Measurements from ENCODE around the gene CHIT1.

DNA sequence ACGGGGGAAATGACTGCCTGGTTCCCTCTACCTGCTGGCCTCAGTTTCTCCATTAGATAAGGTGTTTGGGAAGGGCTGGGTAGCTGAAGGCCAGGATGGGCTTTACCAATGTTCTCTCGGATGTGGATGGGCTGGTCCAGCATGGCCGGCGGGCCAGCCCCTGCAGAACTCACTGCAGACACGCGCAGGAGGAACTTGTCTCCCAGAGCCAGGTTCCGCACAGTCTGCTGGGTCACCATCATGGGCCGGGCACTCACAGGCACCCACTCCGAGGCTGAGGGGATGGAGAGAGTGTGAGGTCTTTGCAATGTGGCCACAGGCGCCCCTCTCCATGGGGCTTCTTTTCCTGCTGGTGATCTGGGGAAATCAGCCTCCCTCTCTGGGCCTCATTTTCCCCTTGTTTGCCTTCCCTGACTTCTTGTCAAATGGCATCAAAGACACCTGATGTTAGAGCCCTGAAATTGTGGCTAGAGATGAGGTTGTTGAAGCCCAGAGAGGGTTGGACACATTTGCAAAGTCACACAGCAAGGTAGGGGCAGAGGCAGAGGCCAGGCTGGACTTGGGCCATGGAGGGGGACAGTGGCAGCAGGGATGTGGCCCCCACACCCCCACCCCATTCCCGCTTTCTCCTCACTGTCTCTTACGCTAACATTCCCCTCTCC is 55.0 kb downstream of the CHIT1 start:
- no peak for TF ChIP-seq SIN3A (IDR thresholded peaks at IDR 0.05; ENCODE audit: borderline replicate concordance in 2 of 2, control insufficient read depth in 1 of 2, low read depth in 2 of 2, low read length in 2 of 2)
- TF ChIP-seq, protein P1, sequence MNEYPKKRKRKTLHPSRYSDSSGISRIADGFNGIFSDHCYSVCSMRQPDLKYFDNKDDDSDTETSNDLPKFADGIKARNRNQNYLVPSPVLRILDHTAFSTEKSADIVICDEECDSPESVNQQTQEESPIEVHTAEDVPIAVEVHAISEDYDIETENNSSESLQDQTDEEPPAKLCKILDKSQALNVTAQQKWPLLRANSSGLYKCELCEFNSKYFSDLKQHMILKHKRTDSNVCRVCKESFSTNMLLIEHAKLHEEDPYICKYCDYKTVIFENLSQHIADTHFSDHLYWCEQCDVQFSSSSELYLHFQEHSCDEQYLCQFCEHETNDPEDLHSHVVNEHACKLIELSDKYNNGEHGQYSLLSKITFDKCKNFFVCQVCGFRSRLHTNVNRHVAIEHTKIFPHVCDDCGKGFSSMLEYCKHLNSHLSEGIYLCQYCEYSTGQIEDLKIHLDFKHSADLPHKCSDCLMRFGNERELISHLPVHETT (CRISPR knock-in tag; conservative IDR thresholded peaks at IDR 0.05 in 1 of 2, IDR thresholded peaks at IDR 0.05 in 1 of 2): no peak
- no peak for TF ChIP-seq ATF1 (CRISPR knock-in tag; IDR thresholded peaks at IDR 0.05)
- TF ChIP-seq ATF1 (tag; IDR thresholded peaks at IDR 0.05): no peak
- no peak for TF ChIP-seq MAZ (CRISPR knock-in tag; conservative IDR thresholded peaks at IDR 0.05 in 1 of 2, IDR thresholded peaks at IDR 0.05 in 1 of 2)
- TF ChIP-seq, protein P2, sequence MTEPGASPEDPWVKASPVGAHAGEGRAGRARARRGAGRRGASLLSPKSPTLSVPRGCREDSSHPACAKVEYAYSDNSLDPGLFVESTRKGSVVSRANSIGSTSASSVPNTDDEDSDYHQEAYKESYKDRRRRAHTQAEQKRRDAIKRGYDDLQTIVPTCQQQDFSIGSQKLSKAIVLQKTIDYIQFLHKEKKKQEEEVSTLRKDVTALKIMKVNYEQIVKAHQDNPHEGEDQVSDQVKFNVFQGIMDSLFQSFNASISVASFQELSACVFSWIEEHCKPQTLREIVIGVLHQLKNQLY (CRISPR knock-in tag; conservative IDR thresholded peaks at IDR 0.05): no peak
- TF ChIP-seq, protein P3, sequence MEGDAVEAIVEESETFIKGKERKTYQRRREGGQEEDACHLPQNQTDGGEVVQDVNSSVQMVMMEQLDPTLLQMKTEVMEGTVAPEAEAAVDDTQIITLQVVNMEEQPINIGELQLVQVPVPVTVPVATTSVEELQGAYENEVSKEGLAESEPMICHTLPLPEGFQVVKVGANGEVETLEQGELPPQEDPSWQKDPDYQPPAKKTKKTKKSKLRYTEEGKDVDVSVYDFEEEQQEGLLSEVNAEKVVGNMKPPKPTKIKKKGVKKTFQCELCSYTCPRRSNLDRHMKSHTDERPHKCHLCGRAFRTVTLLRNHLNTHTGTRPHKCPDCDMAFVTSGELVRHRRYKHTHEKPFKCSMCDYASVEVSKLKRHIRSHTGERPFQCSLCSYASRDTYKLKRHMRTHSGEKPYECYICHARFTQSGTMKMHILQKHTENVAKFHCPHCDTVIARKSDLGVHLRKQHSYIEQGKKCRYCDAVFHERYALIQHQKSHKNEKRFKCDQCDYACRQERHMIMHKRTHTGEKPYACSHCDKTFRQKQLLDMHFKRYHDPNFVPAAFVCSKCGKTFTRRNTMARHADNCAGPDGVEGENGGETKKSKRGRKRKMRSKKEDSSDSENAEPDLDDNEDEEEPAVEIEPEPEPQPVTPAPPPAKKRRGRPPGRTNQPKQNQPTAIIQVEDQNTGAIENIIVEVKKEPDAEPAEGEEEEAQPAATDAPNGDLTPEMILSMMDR (IDR thresholded peaks at IDR 0.05 in 2 of 3, conservative IDR thresholded peaks at IDR 0.05 in 1 of 3; ENCODE audit: insufficient read depth in 2 of 3, low read depth in 1 of 3, low read length in 3 of 3): no peak
- TF ChIP-seq TCF7L2 (IDR thresholded peaks at IDR 0.05; ENCODE audit: low read depth, low read length): no peak
- TF ChIP-seq POLR2A (conservative IDR thresholded peaks at IDR 0.05): no peak
